Right renal cortex interstitium (tissue), 3 donors: Measurements from ENCODE around the gene TACR1. TPM values are rescaled to one million over a fixed set of nuclear protein-coding genes. Genes with fewer than 3 reads are reported as not detected.
"Not testable (repeated sequence)": the region's sequence is repeated elsewhere in the genome, so short reads cannot be mapped to it uniquely, and the experiment has no call there.

Experiments
- DNase-seq, 3 donors: peaks; one replicate each; pipeline ENCODE4 v3.0.0-alpha.2; 2013; ENCODE audit warnings: low read depth in 3 of 3, low spot score in 2 of 3
- polyA plus RNA-seq, 3 donors: library from polyadenylated mRNA; unstranded; fragments of 120-200 nt; gene quantifications; one replicate each; pipeline ENCODE4 v1.2.1, GENCODE V29; 2013; ENCODE audit not compliant: insufficient read length in 3 of 3

Gene TACR1
- polyA plus RNA-seq, 3 donors: 1.7 to 2.3 (median 1.9) TPM

DNA sequence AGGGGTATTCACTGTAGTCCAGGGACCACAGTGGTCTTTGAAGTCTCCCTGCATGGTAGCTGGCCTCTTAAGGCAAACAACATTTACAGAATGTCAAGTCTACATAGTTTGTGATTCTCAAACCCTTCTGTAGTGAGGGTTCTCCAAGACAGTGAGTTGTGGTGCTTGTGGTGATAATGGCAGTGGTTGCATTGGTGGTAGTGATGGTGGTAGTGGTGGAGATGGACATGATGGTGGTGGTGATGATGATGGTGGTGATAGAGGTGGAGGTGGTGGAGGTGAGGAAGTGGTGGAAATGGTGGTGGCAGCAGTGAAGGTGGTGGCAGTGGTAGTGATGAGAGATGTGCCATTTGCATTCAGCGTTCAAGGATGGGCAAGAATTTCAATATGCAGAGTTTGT lies 104.9 kb downstream of the TACR1 start:
- DNase-seq: no peak

- no peak for DNase-seq
Observed at GRCh38 chr2:75090770-75091515, 108.4 kb downstream of the TACR1 start.

DNA sequence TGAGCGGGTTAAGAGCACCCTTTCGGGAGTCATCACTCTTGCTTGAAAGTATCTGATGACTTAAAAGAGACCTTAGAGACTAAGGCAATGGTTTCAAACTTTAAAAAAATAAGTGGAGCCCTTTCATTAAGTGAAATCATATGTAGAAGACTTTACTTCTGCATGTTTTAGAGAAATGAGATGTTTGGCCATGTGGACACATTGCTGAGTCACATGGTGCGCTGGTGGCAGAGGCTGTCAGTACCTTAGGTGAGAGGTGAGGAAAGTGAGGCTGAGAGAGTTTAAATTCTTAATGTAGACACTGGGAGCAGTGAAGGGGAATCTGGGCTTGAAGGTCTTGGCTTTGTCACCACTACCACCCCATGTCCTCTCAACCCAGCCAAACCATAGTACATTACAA lies 109.8 kb downstream of the TACR1 start:
- DNase-seq: no peak

- no peak for DNase-seq
Observed at GRCh38 chr2:75088791-75089190, 110.5 kb downstream of the TACR1 start.

DNA sequence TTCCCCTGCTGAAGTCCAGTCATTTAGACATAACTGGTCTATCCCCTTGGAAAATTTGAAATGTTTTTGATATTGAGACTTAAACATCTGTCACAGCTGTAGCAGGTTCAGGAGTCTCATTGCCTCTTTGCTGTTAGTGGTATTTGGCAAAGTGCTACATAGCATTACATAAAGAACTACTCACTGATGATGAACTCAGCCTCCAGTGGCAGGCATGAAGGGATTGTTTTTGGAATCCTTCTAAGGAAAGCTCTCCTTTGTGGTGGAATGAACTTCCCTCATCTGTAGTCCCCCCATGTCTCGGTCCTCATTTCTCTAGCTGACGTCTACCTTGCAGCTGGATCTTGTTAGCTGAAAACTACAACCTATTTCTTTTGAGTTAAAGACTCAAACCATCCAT lies 111.6 kb downstream of the TACR1 start:
- no peak for DNase-seq

DNA sequence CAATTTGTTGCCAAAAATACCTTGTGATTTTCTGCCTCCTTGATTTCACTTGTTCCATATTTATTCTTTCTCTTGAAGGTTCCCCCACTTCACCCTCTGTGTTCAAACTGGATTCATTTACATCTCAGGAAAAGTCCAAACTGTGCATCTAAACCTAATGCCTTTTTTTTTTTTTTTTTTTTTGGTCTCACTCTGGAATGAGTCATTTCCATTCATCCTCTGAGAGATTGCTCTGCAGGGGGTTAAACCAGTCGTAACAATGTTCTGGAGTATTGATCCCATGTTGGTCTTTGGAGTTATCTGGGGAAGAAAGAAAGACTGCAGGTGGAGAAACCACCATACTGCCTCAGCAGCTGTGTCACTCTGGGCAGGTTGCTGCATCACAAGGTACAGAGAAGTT lies 119.7 kb downstream of the TACR1 start:
- no peak for DNase-seq

DNA sequence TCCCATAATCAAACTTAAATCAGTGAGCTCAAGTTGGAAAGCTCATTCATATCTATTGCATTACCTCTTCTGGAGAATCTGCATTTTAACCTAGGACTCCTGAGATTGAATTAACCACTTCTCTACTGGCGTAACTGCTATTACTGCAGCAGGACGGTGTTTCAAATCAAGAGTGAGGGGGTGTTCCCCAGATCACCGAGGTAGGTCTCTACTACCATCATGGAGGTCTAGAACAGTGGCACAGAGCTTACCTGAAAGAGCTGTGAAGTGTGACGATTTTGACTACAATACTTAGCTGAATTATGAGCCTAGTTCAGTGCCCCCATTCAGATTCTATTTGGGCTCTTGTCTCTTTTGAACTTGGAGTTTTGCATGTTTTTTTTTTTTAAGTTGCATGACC lies 121.4 kb downstream of the TACR1 start:
- DNase-seq: no peak

DNA sequence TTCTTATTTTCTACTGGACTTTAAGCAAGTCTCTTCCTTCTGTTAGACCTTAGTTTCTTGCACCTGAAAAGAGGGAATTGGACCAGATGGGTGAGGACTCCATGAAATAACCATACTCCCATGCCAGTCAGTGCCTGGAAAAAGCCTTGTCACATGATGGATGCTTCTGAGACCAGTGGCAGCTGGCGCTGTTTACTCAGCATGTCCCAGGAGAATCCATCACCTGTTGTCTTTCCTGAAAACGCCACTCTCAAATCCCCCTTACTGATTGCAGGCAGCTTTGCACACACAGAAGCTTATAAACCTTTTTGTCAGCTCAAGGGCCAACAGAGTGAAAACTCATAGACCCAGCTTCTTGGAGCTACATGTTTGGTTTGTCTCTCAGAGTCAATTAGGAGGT lies 123.2 kb downstream of the TACR1 start:
- no peak for DNase-seq

DNA sequence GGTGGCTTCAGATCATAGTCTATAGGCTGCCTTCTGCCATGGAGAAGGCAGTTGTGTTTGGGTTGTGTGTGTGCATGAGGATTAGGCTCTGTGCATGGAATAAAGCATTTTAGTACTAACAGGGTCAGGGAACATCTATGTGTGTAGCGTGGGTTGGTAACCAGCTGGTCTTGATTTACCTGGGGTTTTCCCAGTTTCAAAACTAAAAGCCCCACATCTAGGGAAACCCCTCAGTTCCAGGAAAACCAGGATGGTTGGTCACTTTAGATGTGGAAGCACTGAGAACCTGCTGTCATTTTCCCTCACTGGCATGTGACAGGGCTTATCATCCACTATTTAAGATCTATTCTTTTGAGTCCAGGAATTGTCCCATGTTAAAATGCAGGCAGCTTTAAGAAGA lies 124.6 kb downstream of the TACR1 start:
- DNase-seq: no peak

DNA sequence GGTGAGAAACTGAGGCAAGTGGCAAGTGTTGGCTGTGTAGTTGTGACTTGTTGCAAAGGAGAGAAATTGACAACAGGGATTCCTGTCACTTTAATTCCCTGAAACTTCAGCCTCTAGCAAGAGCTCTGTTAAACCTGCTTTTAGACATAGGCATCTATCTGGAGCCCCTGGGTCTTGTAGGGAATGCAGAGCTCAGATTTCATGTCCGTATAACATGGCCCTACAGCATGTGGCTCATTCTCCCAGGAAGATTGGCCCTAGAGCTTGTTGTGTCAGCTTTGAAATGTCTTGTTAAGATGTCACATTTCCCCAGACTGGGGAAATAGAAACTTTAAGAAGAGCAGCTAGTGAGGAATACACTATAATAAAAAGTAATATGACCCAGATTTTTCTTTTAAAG lies 125.1 kb downstream of the TACR1 start:
- DNase-seq: no peak

DNA sequence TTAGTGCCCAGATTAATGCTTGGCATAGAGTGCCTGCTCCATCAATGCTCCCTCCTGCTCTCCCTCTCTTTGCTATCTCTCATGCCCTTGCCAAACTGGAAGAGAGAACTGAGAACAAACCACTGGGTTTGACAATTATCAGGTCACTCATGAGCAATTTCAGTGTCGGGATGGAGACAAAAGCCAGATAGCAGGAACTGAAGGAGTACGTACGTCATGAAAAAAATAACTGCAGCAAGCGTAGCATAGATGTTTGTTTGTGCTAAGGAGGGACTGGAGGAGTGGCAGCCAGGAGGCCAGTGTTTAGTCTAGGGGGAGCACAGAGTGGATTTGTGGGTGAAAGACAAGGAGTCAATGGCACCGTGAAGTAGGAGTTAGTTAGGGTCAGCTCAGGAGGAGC lies 127.6 kb downstream of the TACR1 start:
- DNase-seq: no peak

DNA sequence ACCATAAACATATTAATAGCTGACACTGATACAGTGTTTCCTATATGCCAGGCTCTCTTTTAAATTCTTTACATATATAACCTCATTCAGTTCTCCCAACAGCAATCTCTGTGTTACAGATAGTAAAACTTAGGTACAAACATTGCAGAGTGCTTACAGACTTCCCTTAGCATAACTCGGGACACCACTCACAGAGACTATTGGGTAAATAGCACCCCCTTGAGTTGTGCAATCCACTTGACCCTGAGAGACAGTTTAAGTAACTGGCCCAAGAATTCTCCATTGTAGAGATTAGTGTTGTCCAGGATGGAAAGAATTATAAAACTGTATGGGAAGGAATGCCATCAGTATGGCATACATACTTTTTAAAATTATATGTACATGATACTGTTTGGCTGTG lies 130.8 kb downstream of the TACR1 start:
- DNase-seq: no peak

DNA sequence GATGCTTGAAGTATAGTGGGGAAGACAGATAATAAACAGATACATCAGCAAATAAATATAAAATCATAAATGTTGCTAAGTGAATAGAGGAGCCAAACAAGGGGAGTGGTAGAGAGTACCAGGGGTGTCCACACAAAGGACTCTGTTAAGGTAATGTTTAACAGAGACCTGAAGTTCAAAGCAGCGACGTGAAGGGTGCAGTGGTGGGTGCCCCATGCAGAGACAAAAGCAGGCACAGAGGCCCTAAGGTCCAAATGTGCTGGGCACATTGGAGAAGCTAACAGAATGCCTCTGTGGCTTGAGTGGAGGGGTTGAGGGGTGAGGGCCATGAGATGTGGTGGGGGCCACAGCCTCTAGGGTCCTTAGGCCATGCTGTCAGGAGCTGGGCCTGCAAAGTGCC lies 131.8 kb downstream of the TACR1 start:
- no peak for DNase-seq

DNA sequence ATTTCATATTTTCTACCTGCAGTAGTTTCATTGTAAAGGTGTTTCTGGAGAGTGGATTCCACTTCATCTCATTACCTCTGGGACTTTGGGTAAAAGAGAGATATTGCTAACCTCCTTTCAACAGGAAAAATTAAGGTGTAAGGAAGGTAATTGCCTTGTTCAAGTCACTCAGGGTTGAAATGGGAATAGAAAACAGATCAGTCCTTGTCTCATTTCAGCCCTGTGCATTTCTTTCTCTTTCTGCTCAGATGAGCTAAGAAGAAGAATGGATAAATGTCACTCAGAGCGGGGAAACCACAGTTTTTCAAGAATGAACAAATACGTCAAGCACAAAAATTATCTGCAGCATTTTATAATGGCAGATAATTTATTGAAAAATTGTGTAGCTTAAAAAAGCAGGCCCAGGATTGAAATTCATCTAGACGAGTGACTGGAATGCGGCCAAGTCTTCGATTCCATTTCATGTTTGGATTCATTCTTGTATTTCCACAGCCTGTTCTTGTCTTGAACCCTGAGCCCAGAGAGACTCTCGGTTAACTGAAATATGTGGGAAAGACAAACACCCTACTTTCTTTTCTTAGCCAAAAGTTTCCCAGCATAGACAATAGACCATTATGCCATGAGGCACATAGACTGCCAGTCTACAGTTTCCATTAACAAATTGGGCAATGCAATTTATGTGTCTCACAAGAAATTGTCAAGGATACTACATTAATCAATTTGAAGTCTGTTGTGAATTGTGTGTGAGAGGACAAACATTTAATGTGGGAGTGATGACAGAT lies 133.0 kb downstream of the TACR1 start:
- no peak for DNase-seq

GRCh38 chr2:75065402-75066008 lies 133.8 kb downstream of the TACR1 start:
- no peak for DNase-seq

DNA sequence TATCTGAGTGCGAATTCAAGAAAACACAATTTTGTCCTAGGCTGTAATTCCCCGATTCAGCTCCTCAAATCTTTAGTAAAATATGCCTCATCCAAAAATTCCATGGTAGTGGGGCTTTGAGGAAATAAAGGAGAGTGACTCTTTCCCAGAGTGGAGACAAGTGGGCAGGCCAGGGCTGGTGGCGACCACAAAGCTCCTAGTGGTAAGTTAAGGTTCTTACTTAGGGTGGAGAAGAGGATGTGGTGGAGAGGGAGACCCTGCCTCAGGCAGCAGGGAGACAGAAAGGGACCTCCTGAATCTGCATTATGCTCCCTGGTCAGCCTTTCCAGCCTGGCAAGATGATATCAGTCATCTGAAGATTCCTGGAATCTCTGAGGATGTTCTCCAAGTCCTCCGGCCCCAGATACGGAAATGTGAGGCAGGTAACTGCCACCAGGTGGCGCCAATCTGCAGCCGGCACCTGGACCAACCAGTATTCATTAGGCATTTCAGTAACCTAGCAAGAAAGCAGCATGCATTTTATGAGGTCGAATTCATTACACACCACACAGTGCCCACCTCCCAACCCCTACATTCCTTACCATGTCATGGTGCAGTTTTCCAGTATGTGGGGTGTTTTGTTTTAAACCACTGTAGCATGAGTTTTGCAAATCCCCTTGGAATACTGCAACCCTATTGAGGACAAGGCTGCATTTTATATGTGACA lies 134.5 kb downstream of the TACR1 start:
- no peak for DNase-seq

- no peak for DNase-seq
Observed at GRCh38 chr2:75063906-75064305, 135.4 kb downstream of the TACR1 start.

GRCh38 chr2:75058427-75058826 lies 140.9 kb downstream of the TACR1 start:
- DNase-seq: no peak

DNA sequence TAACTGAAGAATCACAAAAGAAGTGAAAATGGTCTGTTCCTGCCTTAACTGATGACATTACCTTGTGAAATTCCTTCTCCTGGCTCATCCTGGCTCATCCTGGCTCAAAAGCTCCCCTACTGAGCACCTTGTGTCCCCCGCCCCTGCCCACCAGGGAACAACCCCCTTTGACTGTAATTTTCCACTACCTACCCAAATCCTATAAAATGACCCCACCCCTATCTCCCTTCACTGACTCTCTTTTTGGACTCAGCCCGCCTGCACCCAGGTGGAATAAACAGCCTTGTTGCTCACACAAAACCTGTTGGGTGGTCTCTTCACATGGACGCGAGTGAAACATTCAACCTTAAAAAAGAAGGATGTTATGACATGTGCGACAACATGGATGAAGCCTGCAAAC lies 142.2 kb downstream of the TACR1 start:
- not testable (repeated sequence) for DNase-seq

DNA sequence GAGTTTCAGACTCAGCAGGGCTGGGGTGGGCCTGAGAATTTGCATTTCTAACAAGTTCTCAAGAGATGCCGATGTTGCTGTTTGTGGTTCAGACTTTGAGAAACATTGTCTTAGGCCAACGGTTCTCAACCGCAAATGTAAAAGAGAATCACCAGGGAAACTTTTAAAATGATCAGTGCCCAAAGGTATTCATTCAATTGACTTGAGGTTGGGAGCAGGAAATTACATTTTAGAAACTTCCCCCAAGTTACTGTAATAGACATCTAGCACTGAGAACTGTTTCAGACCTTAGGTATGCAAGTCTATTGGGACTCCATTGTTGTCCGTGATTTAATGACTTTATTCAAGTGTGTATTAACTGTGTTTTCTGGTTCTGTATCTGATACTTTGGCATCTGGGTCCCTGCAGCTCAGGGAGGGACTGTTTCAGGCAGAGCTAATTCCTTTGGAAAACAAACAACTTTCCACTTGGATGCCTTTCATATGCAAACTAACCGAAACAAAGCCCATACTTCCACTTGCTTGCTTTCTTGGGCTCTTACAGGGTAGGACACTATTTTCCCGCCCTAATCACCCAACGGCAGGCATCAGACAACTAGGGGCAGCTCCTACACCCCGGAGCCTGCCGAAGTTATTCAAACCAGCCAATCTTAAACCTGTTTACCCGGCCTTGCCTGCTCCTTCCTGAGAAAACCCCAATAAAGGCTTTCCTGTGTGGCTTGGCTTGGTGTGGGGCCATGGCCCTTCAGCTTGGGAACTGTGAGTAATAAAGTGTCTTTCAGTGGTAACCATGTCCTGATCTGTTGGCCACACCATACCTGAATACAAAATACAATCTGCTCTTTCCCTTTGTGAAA lies 143.3 kb downstream of the TACR1 start:
- no peak for DNase-seq
